Measurements from ENCODE around the gene ATAD5. TPM values are rescaled to one million over a fixed set of nuclear protein-coding genes. Genes with fewer than 3 reads are reported as not detected.
"Not testable (repeated sequence)": the region's sequence is repeated elsewhere in the genome, so short reads cannot be mapped to it uniquely, and the experiment has no call there.

The ATAD5 gene
- total RNA-seq, 2 donors from 2014 or later, result 0.92 to 1.2 TPM

DNA sequence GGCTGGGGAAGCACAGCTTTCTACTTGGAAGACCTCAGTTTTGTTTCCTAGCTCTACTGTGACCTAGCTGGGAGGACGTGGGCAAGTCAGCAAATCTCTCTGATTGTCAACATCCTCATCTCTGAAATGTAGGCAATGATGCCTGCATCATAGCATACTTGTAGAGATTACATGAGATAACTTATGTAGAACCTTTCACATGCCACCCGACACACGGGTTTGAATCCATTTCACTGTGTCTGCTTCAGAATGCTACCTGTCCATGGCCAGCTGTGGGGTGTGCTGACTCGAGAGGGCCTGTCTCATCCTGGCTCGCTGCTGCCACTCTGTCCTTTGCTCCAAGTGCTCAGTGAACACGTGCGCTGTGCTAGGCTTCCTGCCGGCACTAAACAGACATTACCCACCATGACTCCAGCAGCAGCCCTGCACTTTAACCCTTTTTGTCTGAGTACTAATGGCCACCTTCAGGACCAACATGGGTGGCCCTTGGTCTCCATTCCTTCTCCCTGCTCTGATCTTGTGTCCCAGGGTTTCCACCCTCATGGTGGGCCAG is 97.4 kb downstream of the ATAD5 start:
- intact Hi-C loops (cut with DNase I), result no loop called here
- DNase-seq (no peak), ATAC-seq (no peak)

DNA sequence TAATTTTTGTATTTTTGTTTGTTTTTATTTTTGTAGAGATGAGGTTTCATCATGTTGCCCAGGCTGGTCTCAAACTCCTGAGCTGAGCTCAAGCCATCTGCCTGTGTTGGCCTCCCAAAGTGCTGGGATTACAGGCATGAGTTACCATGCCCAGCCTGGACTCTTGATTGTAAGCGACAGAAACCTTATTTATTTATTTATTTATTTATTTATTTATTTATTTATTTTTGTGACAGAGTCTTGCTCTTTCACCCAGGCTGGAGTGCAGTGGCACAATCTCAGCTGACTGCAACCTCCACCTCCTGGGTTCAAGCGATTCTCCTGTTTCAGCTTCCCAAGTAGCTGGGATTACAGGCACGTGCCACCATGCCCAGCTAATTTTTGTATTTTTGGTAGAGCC is 98.1 kb downstream of the ATAD5 start:
- intact Hi-C loops (cut with DNase I); ATAC-seq; DNase-seq: not testable (repeated sequence)

DNA sequence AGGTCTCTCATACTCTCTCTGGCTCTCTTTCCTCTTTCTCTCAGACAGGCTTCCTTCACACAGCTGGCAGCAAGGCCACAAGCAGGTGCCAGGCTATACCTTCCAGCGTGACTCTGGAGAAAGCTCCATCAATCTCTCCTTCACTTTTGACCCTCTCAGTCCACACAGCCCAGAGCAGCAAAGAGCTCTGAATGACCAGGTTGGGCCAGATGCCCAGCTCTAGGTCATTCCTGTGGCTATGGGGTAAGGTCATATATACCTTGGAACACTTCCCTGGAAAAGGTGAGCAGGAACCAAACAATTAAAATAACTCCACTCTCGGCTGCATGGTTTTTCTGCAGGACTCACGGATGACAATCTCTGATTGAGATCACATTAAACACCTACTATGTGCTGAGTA is 98.7 kb downstream of the ATAD5 start:
- intact Hi-C loops (cut with DNase I), result no loop called here
- DNase-seq (no peak), ATAC-seq (no peak)

DNA sequence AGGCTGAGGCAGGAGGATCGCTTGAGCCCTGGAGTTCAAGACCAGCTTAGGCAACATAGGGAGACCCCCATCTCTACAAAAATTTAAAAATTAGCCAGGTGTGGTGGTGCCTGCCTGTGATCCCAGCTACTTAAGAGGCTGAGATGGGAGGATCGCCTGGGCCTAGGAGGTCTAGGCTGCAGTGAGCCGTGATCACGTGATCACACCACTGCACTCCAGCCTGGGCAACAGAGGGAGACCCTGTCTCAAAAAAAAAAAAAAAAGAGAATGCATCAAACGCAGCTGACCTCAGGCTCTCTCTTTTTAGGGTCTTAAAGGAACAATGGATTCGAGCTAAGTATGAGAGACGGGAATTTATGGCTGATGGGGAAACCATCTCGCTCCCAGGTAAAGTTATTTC is 99.8 kb downstream of the ATAD5 start:
- intact Hi-C loops (cut with DNase I); ATAC-seq; DNase-seq: not testable (repeated sequence)

DNA sequence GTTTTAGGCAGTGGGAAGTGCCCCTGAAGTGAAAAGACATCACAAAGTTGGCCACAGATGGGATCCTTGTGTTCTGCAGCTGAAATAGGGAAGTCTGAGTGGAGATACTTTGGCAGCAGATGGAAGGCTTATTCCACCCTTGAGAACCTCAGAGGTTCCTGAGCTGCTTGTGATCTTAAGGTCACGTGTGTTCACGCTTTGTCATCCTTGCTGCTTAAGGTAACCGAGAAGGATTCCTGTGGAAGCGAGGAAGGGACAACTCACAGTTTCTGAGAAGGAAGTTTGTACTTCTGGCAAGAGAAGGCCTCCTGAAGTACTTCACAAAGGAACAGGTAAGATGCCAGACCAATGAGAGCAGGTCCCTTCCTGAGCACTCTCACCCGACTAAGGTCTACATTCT is 102.2 kb downstream of the ATAD5 start:
- intact Hi-C loops (cut with DNase I), result no loop called here
- ATAC-seq (no peak), DNase-seq (no peak)

DNA sequence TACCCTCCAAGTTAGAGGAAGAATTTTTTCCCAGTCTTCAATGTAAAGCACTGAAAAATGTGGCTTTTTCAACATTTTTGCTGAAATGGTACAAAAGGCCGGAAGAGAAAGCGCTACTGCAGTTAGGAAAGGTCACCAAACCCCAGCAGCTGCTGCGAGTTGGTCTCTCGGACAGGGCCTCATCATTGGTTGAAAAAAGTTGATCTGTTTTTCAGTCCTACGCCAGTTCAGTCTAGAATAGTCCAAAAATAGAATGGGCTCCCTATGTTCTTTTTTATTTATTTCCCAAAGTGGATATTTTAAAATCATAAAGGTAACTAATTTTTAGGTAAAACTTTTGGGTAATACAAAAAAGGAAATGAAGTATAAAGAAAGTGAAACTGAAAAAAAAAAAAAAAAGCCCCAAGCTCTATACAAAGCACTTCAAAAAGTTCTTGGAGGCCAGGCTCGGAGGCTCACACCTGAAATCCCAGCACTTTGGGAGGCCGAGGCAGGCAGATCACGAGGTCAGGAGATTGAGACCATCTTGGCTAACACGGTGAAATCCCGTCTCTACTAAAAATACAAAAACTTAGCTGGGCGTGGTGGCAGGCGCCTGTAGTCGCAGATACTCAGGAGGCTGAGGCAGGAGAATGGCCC is 107.4 kb downstream of the ATAD5 start:
- ATAC-seq (peak in 1 of 2 donors; percentile 26), DNase-seq (no peak)
- intact Hi-C loops (cut with DNase I), result no loop called here

DNA sequence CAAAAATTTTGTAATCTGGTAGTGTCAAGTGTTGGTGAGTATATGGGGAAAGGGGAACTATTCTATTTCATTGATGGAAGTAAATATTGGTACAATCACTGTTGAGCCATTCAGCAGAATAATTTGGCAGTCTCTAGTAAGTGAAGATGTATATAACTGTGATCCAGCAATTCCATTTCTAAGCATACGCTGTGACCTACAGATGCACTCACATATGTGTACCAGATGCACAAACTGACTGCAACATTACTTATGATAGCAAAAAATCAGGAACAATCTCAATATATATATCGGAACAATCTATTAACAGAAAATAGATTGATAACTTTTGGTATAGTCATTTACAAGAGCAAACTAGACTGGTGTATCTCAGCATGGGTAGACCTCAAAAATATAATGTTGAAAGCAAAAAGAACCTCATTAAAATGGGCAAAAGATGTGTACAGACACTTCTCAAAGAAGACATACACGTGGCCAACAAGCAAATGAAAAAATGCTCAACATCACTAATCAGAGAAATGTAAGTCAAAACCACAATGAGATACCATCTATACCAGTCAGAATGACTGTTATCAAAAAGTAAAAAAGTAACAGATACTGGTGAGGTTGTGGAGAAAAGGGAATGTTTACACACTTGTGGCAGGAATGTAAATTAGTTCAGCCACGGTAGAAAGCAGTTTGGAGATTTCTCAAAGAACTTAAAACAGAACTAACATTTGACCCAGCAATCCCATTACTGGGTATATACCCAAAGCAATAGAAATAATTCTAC is 110.7 kb downstream of the ATAD5 start:
- intact Hi-C loops (cut with DNase I), result no loop called here
- DNase-seq (no peak), ATAC-seq (no peak)

Other genes starting within 250 kb of the ATAD5 start
- 1 to 10 TPM; 6.3 to 7.4 TPM for gene CRLF3, start 7.3 kb upstream of the ATAD5 start, total RNA-seq
- gene TEFM, start 74.3 kb downstream of the ATAD5 start, total RNA-seq, result 10 to 100 TPM; 11.4 to 14.6 TPM
- 10 to 100 TPM; 11.0 to 19.4 TPM for gene ADAP2, start 90.0 kb downstream of the ATAD5 start, total RNA-seq
- gene RNF135, start 139.1 kb downstream of the ATAD5 start, total RNA-seq, result 10 to 100 TPM in 1 of 2 donors, 1 to 10 TPM in 1; 8.8 to 12.0 TPM